IMR-90 (cell line): Measurements from ENCODE around the gene DLG5. TPM values are rescaled to one million over a fixed set of nuclear protein-coding genes. Genes with fewer than 3 reads are reported as not detected.

Source experiments
- ATAC-seq: fragments of 200-7000 bp; cut with Tn5 transposase; 2 replicates; pipeline ENCODE4 v1.9.1; 2020; ENCODE audit warnings: low read depth, mild to moderate bottlenecking, moderate library complexity
- BruUV-seq: library from RNA; stranded (reverse); fragments of 400-500 nt; replicated peaks from 2 replicates; lab custom pipeline; 2021; lab: Mats Ljungman, UMichigan
- CTCF ChIA-PET: fragments of 300-600 bp; formaldehyde crosslinking; extraction: SDS; loops from one replicate; lab custom pipeline; 2021; ENCODE audit warnings: antibody characterized with exemption; lab: Yijun Ruan, JAX
- POLR2A ChIA-PET: fragments of 300-600 bp; sonication (Branson Sonifier 250); formaldehyde crosslinking; loops from one replicate; lab custom pipeline; 2022; ENCODE audit warnings: antibody characterized with exemption; ENCODE audit not compliant: unreplicated experiment; lab: Charles Lee
- DNase-seq: peaks from one replicate; pipeline ENCODE4 v3.0.0; 2013
- H2AFZ ChIP-seq: replicated peaks from 2 replicates; pipeline ENCODE3; 2013; ENCODE audit warnings: low read length, mild to moderate bottlenecking; ENCODE audit not compliant: poor library complexity
- H2AK5ac ChIP-seq: 2 replicates; pipeline ENCODE4 v1.6.1; 2013; ENCODE audit warnings: low read depth, low read length, inconsistent platforms
- H2AK9ac ChIP-seq: replicated peaks from 2 replicates; pipeline ENCODE3; 2013; ENCODE audit warnings: mild to moderate bottlenecking, low read depth, low read length, moderate library complexity; ENCODE audit not compliant: poor library complexity
- H2BK120ac ChIP-seq: 2 replicates; pipeline ENCODE4 v1.6.1; 2013; ENCODE audit warnings: low read depth, low read length, inconsistent platforms
- H2BK15ac ChIP-seq: 3 replicates; pipeline ENCODE4 v1.6.1; 2013; ENCODE audit warnings: low read depth, low read length, inconsistent platforms
- H2BK20ac ChIP-seq: 2 replicates; pipeline ENCODE4 v1.6.1; 2013; ENCODE audit warnings: low read depth, mild to moderate bottlenecking, inconsistent platforms, low read length, moderate library complexity
- H2BK5ac ChIP-seq: 2 replicates; pipeline ENCODE4 v1.6.1; 2013; ENCODE audit warnings: mild to moderate bottlenecking, low read depth, low read length, inconsistent platforms; ENCODE audit not compliant: poor library complexity, severe bottlenecking
- H3K14ac ChIP-seq: replicated peaks from 2 replicates; pipeline ENCODE4 v1.6.1; 2013; ENCODE audit warnings: low read depth, low read length, inconsistent platforms
- H3K18ac ChIP-seq: 2 replicates; pipeline ENCODE4 v1.6.1; 2013; ENCODE audit warnings: low read depth, low read length, control low read depth
- H3K23ac ChIP-seq: 2 replicates; pipeline ENCODE4 v1.6.1; 2013; ENCODE audit warnings: low read depth, low read length, inconsistent platforms
- H3K27ac ChIP-seq: 2 replicates; pipeline ENCODE4 v1.5.1; 2013; ENCODE audit warnings: mild to moderate bottlenecking, control low read depth, low read length; ENCODE audit not compliant: insufficient read depth
- H3K27me3 ChIP-seq: 2 replicates; pipeline ENCODE4 v1.6.1; 2013; ENCODE audit warnings: low read length; ENCODE audit not compliant: control insufficient read depth, insufficient read depth
- H3K36me3 ChIP-seq: 2 replicates; pipeline ENCODE4 v1.6.1; 2013; ENCODE audit warnings: low read length, mixed read lengths; ENCODE audit not compliant: control insufficient read depth, insufficient read depth
- H3K4ac ChIP-seq: 2 replicates; pipeline ENCODE4 v1.6.1; 2013; ENCODE audit warnings: low read depth, low read length, inconsistent platforms
- H3K4me1 ChIP-seq: 2 replicates; pipeline ENCODE4 v1.6.1; 2013; ENCODE audit warnings: low read length, mixed read lengths; ENCODE audit not compliant: control insufficient read depth, insufficient read depth
- H3K4me2 ChIP-seq: 2 replicates; pipeline ENCODE4 v1.6.1; 2013; ENCODE audit warnings: low read depth, mild to moderate bottlenecking, control low read depth, low read length, moderate library complexity
- H3K4me3 ChIP-seq: 2 replicates; pipeline ENCODE4 v1.5.1; 2013; ENCODE audit warnings: low read depth, mild to moderate bottlenecking, control low read depth, low read length, moderate library complexity; ENCODE audit not compliant: insufficient read depth
- H3K56ac ChIP-seq: 2 replicates; pipeline ENCODE4 v1.6.1; 2013; ENCODE audit warnings: low read length, inconsistent platforms; ENCODE audit not compliant: insufficient read depth; ENCODE audit errors: extremely low read depth
- H3K79me1 ChIP-seq, 2 experiments: 2 replicates each; pipeline ENCODE4 v1.6.1; 2013; ENCODE audit warnings: low read length in 2 of 2, inconsistent platforms in 1 of 2, low read depth in 1 of 2
- H3K9ac ChIP-seq: 2 replicates; pipeline ENCODE4 v1.6.1; 2013; ENCODE audit warnings: low read depth, low read length, control low read depth
- H3K9me1 ChIP-seq: 2 replicates; pipeline ENCODE4 v1.6.1; 2013; ENCODE audit warnings: low read length, inconsistent platforms; ENCODE audit not compliant: insufficient read depth
- H3K9me3 ChIP-seq: 2 replicates; pipeline ENCODE4 v1.6.1; 2013; ENCODE audit warnings: low read length; ENCODE audit not compliant: control insufficient read depth, insufficient read depth
- H4K20me1 ChIP-seq: 2 replicates; pipeline ENCODE4 v1.6.1; 2013; ENCODE audit warnings: low read length, inconsistent platforms; ENCODE audit not compliant: insufficient read depth
- H4K5ac ChIP-seq: 2 replicates; pipeline ENCODE4 v1.6.1; 2013; ENCODE audit warnings: mild to moderate bottlenecking, low read depth, low read length, control low read depth
- H4K8ac ChIP-seq, 2 experiments: 2 replicates each; pipeline ENCODE4 v1.6.1; 2013; ENCODE audit warnings: low read depth in 2 of 2, low read length in 2 of 2, control low read depth in 1 of 2, inconsistent platforms in 1 of 2
- H4K91ac ChIP-seq: 2 replicates; pipeline ENCODE4 v1.6.1; 2013; ENCODE audit warnings: low read depth, low read length, inconsistent platforms; ENCODE audit not compliant: insufficient read depth
- CEBPB ChIP-seq: IDR thresholded peaks from 2 replicates; pipeline ENCODE4 v1.6.1; 2012; ENCODE audit warnings: low read depth, low read length, improper control_type of control experiment
- FOS ChIP-seq: fragments of 150-350 bp; IDR thresholded peaks from 2 replicates; pipeline ENCODE4 v1.6.1; 2016; ENCODE audit warnings: low read depth, low read length
- MXI1 ChIP-seq: IDR thresholded peaks from 2 replicates; pipeline ENCODE4 v1.6.1; 2012; ENCODE audit warnings: low read depth, mild to moderate bottlenecking, low read length, moderate library complexity, borderline replicate concordance
- NFE2L2 ChIP-seq: fragments of 150-350 bp; IDR thresholded peaks from 2 replicates; pipeline ENCODE4 v1.6.1; 2016; ENCODE audit warnings: low read depth, mild to moderate bottlenecking, low read length
- SMC3 ChIP-seq: fragments of 150-350 bp; IDR thresholded peaks from 2 replicates; pipeline ENCODE4 v1.6.1; 2016; ENCODE audit warnings: low read depth, mild to moderate bottlenecking, antibody characterized with exemption, low read length, moderate library complexity
- WGBS, 2 experiments: methylation state at CpG; one replicate each; pipeline versions ENCODE4 v1.1.5 to v1.1.7; 2013; ENCODE audit warnings: missing lambda C conversion rate in 2 of 2; ENCODE audit not compliant: insufficient read length in 1 of 2; ENCODE audit errors: extremely low coverage in 2 of 2; 5-methylcytosine and 5-hydroxymethylcytosine counted together
- dilution Hi-C: fragments of 300-500 bp; cut with HindIII; formaldehyde crosslinking; loops from one replicate; pipeline ENCODE4 v1.14.3; 2018; ENCODE audit warnings: low sequenced_read_pairs; ENCODE audit not compliant: unreplicated experiment
- in situ Hi-C: fragments of 300-500 bp; cut with MboI; formaldehyde crosslinking; loops from 3 replicates; pipeline ENCODE4 v1.14.3; 2019; ENCODE audit warnings: low sequenced_read_pairs, inconsistent platforms, mixed read lengths
- intact Hi-C: fragments of 100-400 bp; cut with micrococcal nuclease; formaldehyde crosslinking; loops from 2 replicates; pipeline ENCODE4 v1.10.0; 2022
- polyA plus RNA-seq, 3 experiments: library from polyadenylated mRNA; depleted of rRNA; stranded (reverse); fragments of >200 nt; gene quantifications; 2 replicates each; pipeline ENCODE4 v1.2.3, GENCODE V29; 2012; ENCODE audit warnings: low replicate concordance in 1 of 3
- total RNA-seq: library from RNA; depleted of rRNA; stranded (reverse); fragments of >200 nt; gene quantifications from 2 replicates; pipeline ENCODE4 v1.2.3, GENCODE V29; 2012
- TF ChIP-seq, protein P1 (sequence below): fragments of 150-350 bp; IDR thresholded peaks from 2 replicates; pipeline ENCODE4 v1.6.1; 2017; ENCODE audit warnings: mild to moderate bottlenecking, antibody characterized with exemption, low read length, low read depth

DLG5 gene
- total and polyA plus RNA-seq, 2 of the 4 experiments (the other 2 are of a cell fraction), result 12.7 to 28.7 TPM

DNA sequence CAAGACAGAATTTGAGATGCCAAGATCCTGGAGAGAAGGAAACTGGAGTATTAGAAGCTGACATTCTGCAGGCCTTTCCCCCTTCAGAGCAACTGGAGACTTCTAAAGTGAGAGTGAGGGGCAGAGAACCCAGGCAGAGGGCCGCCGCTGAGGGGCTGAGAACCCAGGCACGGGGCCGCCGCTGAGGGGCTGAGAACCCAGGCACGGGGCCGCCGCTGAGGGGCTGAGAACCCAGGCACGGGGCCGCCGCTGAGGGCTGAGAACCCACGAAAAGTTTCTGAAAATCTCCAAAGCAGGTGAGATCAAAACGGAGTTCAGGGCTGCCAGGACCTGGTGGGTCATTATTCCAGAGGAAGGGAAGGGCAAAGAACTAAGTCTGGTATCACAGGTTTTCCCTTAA lies 126.2 kb downstream of the DLG5 start:
- H3K4me1 ChIP-seq, result peaks cover 5% of the 10 kb centered on the region
- no peak overlapping the region for H3K27ac ChIP-seq
- H4K20me1 ChIP-seq, result peaks cover 12% of the 10 kb centered on the region; the same call in 1 of the 2 replicates
- in situ Hi-C loops (no loop called here), intact Hi-C loops (no loop called here), dilution Hi-C loops (no loop called here)
- DNase-seq (no peak), ATAC-seq (no peak)
- peaks cover 12 to 66% of the 10 kb centered on the region in 2 experiments; a peak in 3 of 4 replicates for H3K79me1 ChIP-seq
- H2AK5ac ChIP-seq, result no peak overlapping the region
- CTCF ChIA-PET, result no interaction called here
- TF ChIP-seq CEBPB (no peak), MXI1 (no peak), FOS (no peak), NFE2L2 (no peak), SMC3 (no peak)
- TF ChIP-seq, protein P1, sequence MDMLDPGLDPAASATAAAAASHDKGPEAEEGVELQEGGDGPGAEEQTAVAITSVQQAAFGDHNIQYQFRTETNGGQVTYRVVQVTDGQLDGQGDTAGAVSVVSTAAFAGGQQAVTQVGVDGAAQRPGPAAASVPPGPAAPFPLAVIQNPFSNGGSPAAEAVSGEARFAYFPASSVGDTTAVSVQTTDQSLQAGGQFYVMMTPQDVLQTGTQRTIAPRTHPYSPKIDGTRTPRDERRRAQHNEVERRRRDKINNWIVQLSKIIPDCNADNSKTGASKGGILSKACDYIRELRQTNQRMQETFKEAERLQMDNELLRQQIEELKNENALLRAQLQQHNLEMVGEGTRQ, result no peak
- H4K91ac ChIP-seq, result no peak overlapping the region
- no peak overlapping the region for H3K4me3 ChIP-seq
- no peak overlapping the region for H3K23ac ChIP-seq
- no peak overlapping the region; the same call in 1 of the 2 replicates for H3K4ac ChIP-seq
- H3K4me2 ChIP-seq, result no peak overlapping the region
- no peak overlapping the region for H2BK15ac ChIP-seq
- H3K9me3 ChIP-seq, result no peaks in the 10 kb centered on the region
- no peak overlapping the region for H3K14ac ChIP-seq
- POLR2A ChIA-PET, result no interaction called here
- no peaks in the 10 kb centered on the region for H3K27me3 ChIP-seq
- WGBS, 2 experiments, result 100% methylated on average over 4 of the region's 13 CpGs; no CpG with 5 or more reads in 1 of the 2 experiments
- H3K36me3 ChIP-seq, result peaks cover 53% of the 10 kb centered on the region
- H3K9me1 ChIP-seq, result peaks cover 36% of the 10 kb centered on the region
- no peak overlapping the region for H3K56ac ChIP-seq
- H2BK120ac ChIP-seq, result no peak overlapping the region
- H4K8ac ChIP-seq, result no peak overlapping the region
- no TSS peak for BruUV-seq
- no peak overlapping the region for H2BK20ac ChIP-seq
- no peak overlapping the region for H2BK5ac ChIP-seq
- H4K5ac ChIP-seq, result no peak overlapping the region
- H3K9ac ChIP-seq, result no peak overlapping the region
- no peak overlapping the region for H3K18ac ChIP-seq
- H2AK9ac ChIP-seq, result no peak overlapping the region
- H2AFZ ChIP-seq, result no peak overlapping the region
